ENCODE results near the gene TRAF5. TPM values are rescaled to one million over a fixed set of nuclear protein-coding genes. Genes with fewer than 3 reads are reported as not detected.

Gene TRAF5
- total RNA-seq, 1 donor from 2014 or later, result 47.6 TPM

DNA sequence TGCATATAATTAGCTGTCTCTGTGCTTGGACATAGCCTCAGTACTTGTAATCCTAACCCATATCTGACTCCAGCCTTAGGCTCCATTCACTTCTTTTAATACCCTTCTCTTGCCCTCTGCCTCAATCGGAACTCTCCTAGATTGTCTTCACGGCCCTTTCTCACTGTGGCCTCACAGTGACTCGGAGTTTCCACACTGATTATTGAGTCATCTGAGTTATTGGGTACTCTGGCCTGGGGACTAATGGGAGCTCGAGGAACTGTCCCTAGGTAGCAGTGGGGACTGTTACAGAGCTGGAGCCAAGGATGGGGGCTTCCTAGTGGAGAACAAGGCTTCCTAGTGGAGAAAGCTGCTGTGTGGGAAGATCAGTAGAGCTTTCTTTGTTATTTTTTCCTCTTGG is 17.0 kb downstream of the TRAF5 start:
- H3K27me3 Mint-ChIP-seq (ENCODE audit: low read depth), result no peaks in the 10 kb centered on the region
- H3K9me3 Mint-ChIP-seq, result peaks cover 5% of the 10 kb centered on the region
- DNase-seq (ENCODE audit: low spot score in 2 of 2, unreplicated experiment in 2 of 2), result no peak
- H3K36me3 Mint-ChIP-seq, result peaks cover 6% of the 10 kb centered on the region
- TF ChIP-seq, protein P1, sequence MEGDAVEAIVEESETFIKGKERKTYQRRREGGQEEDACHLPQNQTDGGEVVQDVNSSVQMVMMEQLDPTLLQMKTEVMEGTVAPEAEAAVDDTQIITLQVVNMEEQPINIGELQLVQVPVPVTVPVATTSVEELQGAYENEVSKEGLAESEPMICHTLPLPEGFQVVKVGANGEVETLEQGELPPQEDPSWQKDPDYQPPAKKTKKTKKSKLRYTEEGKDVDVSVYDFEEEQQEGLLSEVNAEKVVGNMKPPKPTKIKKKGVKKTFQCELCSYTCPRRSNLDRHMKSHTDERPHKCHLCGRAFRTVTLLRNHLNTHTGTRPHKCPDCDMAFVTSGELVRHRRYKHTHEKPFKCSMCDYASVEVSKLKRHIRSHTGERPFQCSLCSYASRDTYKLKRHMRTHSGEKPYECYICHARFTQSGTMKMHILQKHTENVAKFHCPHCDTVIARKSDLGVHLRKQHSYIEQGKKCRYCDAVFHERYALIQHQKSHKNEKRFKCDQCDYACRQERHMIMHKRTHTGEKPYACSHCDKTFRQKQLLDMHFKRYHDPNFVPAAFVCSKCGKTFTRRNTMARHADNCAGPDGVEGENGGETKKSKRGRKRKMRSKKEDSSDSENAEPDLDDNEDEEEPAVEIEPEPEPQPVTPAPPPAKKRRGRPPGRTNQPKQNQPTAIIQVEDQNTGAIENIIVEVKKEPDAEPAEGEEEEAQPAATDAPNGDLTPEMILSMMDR (IDR thresholded peaks at IDR 0.05; ENCODE audit: unreplicated experiment), result no peak
- no peak overlapping the region for H3K27ac Mint-ChIP-seq
- peaks cover 12% of the 10 kb centered on the region for H3K4me1 Mint-ChIP-seq
- no peak overlapping the region for H3K4me3 Mint-ChIP-seq

DNA sequence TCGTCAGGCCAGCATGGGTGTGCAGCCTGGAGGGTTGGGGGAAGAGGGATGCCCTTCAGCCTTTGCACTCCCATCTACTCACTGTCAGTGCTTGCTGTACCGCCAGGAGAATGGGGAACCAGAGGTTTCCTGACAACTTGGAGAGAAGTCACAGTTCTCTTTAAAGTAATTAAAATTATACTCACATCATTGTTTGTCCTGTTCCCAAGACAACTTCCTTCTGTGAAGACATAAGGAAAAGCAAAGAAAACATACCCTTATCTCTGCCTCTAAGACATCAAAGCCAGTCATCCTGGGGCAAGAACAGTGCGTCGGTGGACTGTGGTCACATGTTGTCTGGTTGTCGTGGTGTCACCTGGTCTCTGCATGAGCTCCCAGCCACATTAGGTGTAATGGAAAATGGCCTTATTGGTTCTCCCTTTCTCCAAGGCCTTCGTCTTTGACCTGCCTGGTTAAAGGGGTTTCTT is 17.6 kb downstream of the TRAF5 start:
- H3K4me1 Mint-ChIP-seq, result peaks cover 12% of the 10 kb centered on the region
- TF ChIP-seq, protein P1 (IDR thresholded peaks at IDR 0.05; ENCODE audit: unreplicated experiment), result no peak
- DNase-seq (ENCODE audit: low spot score in 2 of 2, unreplicated experiment in 2 of 2), result no peak
- no peaks in the 10 kb centered on the region for H3K27me3 Mint-ChIP-seq (ENCODE audit: low read depth)
- peaks cover 5% of the 10 kb centered on the region for H3K9me3 Mint-ChIP-seq
- no peak overlapping the region for H3K27ac Mint-ChIP-seq
- H3K4me3 Mint-ChIP-seq, result no peak overlapping the region
- peaks cover 6% of the 10 kb centered on the region for H3K36me3 Mint-ChIP-seq

DNA sequence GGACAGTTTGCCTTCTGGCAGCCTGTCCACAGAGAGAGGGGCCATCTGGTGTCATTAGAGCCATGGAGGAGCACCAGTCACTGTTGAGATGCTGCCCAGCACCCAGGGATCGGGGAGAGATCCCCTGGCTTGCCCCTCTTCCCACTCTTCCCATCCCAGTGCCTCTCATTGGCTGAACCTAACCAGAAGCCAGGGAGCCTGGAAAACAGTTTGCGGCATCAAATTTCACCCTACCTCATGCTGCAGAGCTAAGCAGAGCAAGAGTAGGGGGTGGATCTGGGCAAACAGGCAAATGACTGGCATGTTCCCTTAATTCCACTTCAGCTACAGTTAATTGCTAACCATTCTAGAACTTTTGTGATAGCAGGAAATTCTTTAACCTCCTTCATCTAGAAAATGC is 19.1 kb downstream of the TRAF5 start:
- Mint-ChIP-seq H3K36me3 (peaks cover 6% of the 10 kb centered on the region), H3K4me1 (peaks cover 15% of the 10 kb centered on the region), H3K9me3 (peaks cover 5% of the 10 kb centered on the region), H3K4me3 (no peak overlapping the region), H3K27me3 (ENCODE audit: low read depth) (no peaks in the 10 kb centered on the region), H3K27ac (no peak overlapping the region)
- TF ChIP-seq, protein P1 (IDR thresholded peaks at IDR 0.05; ENCODE audit: unreplicated experiment), result no peak
- DNase-seq (ENCODE audit: low spot score in 2 of 2, unreplicated experiment in 2 of 2), result no peak

DNA sequence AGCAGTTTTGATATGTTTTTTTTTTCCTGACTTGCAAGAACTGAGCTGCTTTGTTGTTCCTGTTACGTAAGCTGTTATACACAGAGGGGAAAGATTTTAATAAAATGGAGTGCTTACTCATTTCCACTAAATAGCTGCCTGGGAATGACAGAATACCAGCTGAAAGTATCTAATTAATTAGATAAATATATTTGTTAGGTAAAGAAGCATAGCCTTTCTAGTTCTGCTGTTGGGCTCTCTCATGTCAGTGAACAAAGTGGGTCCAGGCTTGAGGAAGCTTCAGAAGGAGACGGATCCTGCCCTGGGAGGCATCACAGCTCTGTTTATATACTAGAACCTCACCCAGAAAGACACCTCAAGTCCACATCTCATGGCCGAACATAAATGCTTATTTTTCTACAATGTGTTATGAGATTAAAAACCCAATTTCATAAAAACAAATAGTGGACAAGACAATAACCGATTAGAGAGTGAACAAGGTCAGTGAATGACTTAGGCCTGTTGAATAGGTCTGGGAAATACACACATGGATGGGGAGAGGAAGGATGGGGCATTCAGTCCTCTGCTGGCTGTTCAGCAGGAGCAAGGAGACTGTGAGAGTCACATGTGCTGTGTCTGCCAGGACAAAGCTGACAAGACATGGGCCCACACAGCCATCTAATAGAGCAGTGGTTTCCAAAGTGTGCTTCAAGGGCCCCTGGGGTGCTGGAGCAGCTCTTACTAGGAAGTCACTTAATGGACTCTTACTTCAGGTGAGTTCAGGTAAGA is 20.6 kb downstream of the TRAF5 start:
- H3K4me3 Mint-ChIP-seq, result no peak overlapping the region
- H3K27me3 Mint-ChIP-seq (ENCODE audit: low read depth), result no peaks in the 10 kb centered on the region
- peaks cover 15% of the 10 kb centered on the region for H3K36me3 Mint-ChIP-seq
- TF ChIP-seq, protein P1 (IDR thresholded peaks at IDR 0.05; ENCODE audit: unreplicated experiment), result no peak
- H3K4me1 Mint-ChIP-seq, result peaks cover 15% of the 10 kb centered on the region
- H3K9me3 Mint-ChIP-seq, result peaks cover 15% of the 10 kb centered on the region
- H3K27ac Mint-ChIP-seq, result peak overlapping the region; percentile 44
- no peak for DNase-seq (ENCODE audit: low spot score in 2 of 2, unreplicated experiment in 2 of 2)

DNA sequence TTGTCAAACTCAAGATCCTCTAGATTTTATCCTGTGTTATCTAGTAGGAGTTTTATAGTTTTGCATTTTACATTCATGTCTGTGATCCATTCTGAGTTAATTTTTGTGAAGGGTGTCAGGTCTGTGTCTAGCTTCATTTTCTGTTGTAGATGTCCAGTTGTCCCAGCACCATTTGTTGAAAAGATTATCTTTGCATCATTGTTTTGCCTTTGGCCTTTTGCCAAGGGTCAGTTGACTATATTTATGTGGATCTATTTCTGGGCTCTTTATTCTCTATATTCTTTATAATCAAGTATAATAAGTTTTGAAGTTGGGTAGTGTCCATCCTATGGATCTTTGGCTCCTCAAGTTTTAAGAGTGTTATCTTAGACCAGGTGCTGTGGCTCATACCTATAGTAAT is 21.9 kb downstream of the TRAF5 start:
- H3K4me1 Mint-ChIP-seq, result peaks cover 15% of the 10 kb centered on the region
- H3K27ac Mint-ChIP-seq, result no peak overlapping the region
- no peaks in the 10 kb centered on the region for H3K27me3 Mint-ChIP-seq (ENCODE audit: low read depth)
- H3K36me3 Mint-ChIP-seq, result peaks cover 21% of the 10 kb centered on the region
- TF ChIP-seq, protein P1 (IDR thresholded peaks at IDR 0.05; ENCODE audit: unreplicated experiment), result no peak
- H3K4me3 Mint-ChIP-seq, result no peak overlapping the region
- H3K9me3 Mint-ChIP-seq, result peaks cover 16% of the 10 kb centered on the region
- no peak for DNase-seq (ENCODE audit: low spot score in 2 of 2, unreplicated experiment in 2 of 2)
